H1 (cell line): ENCODE data around the gene NAV3. TPM values are rescaled to one million over a fixed set of nuclear protein-coding genes. Genes with fewer than 3 reads are reported as not detected.

Experiments
- CTCF ChIA-PET: fragments of 300-600 bp; sonication (Branson Sonifier 250); formaldehyde crosslinking; loops from one replicate; lab custom pipeline; 2021; ENCODE audit not compliant: partially characterized antibody; lab: Charles Lee
- POLR2A ChIA-PET: fragments of 300-600 bp; sonication (Branson Sonifier 250); formaldehyde crosslinking; loops from one replicate; lab custom pipeline; 2021; ENCODE audit warnings: inconsistent platforms; ENCODE audit not compliant: partially characterized antibody; lab: Charles Lee
- DNase-seq, 2 experiments: peaks; one replicate each; pipeline versions ENCODE4 v3.0.0 to v3.0.0-alpha.2; 2010 to 2022; ENCODE audit warnings: low spot score in 2 of 2, low read depth in 1 of 2, mixed read lengths in 1 of 2
- FAIRE-seq: peaks from 2 replicates; lab custom pipeline; 2011; peaks lifted over from hg19 to GRCh38; lab: Jason Lieb, UNC
- H2AFZ ChIP-seq: 2 replicates; pipeline ENCODE4 v1.8.1; 2012; ENCODE audit warnings: low read length, inconsistent platforms
- H2AK5ac ChIP-seq: 2 replicates; pipeline ENCODE4 v1.6.1; 2013; ENCODE audit warnings: low read depth, low read length
- H2BK120ac ChIP-seq: replicated peaks from 2 replicates; pipeline ENCODE3; 2013; ENCODE audit warnings: low read depth, low read length, inconsistent platforms
- H2BK12ac ChIP-seq: 2 replicates; pipeline ENCODE4 v1.6.1; 2013; ENCODE audit warnings: low read depth, low read length
- H2BK15ac ChIP-seq: 2 replicates; pipeline ENCODE4 v1.6.1; 2013; ENCODE audit warnings: low read length
- H2BK20ac ChIP-seq: 2 replicates; pipeline ENCODE4 v1.6.1; 2013; ENCODE audit warnings: low read length
- H2BK5ac ChIP-seq: 2 replicates; pipeline ENCODE4 v1.6.1; 2013; ENCODE audit warnings: low read depth, low read length
- H3K14ac ChIP-seq: 2 replicates; pipeline ENCODE4 v1.6.1; 2013; ENCODE audit warnings: inconsistent platforms; ENCODE audit not compliant: insufficient read length
- H3K18ac ChIP-seq: 2 replicates; pipeline ENCODE4 v1.6.1; 2013; ENCODE audit warnings: low read length; ENCODE audit errors: extremely low read depth
- H3K23ac ChIP-seq: 2 replicates; pipeline ENCODE4 v1.6.1; 2013; ENCODE audit warnings: inconsistent platforms; ENCODE audit not compliant: insufficient read length
- H3K23me2 ChIP-seq: 2 replicates; pipeline ENCODE4 v1.6.1; 2013; ENCODE audit warnings: low read depth, low read length
- H3K27ac ChIP-seq: 2 replicates; pipeline ENCODE4 v1.6.1; 2011; ENCODE audit warnings: low read depth, low read length, inconsistent platforms
- H3K27me3 ChIP-seq, 4 experiments: replicated peaks in 1 of 4; 1 replicate in 1 of 4; 2 replicates in 3 of 4; pipeline versions ENCODE4 v1.6.1 to v1.8.1; 2011 to 2013; ENCODE audit warnings: low read length in 3 of 4, mild to moderate bottlenecking in 3 of 4, inconsistent platforms in 2 of 4, mixed read lengths in 2 of 4, moderate library complexity in 1 of 4; ENCODE audit not compliant: control insufficient read depth in 3 of 4, insufficient read depth in 3 of 4; ENCODE audit errors: extremely low read depth in 1 of 4
- H3K36me3 ChIP-seq, 4 experiments: 2 replicates each; pipeline versions ENCODE4 v1.6.1 to v1.8.1; 2011 to 2013; ENCODE audit warnings: mild to moderate bottlenecking in 4 of 4, low read length in 3 of 4, moderate library complexity in 2 of 4, control low read depth in 1 of 4, inconsistent platforms in 1 of 4; ENCODE audit not compliant: insufficient read depth in 4 of 4, control insufficient read depth in 2 of 4
- H3K4ac ChIP-seq: replicated peaks from 2 replicates; pipeline ENCODE3; 2013; ENCODE audit warnings: low read length, low read depth, mixed read lengths, inconsistent platforms; ENCODE audit not compliant: insufficient read length
- H3K4me1 ChIP-seq, 4 experiments: replicated peaks in 1 of 4; 1 replicate in 1 of 4; 2 replicates in 3 of 4; pipeline versions ENCODE4 v1.6.1 to v1.8.1; 2011 to 2013; ENCODE audit warnings: low read length in 3 of 4, inconsistent platforms in 2 of 4, mixed read lengths in 1 of 4; ENCODE audit not compliant: insufficient read depth in 4 of 4, control insufficient read depth in 3 of 4
- H3K4me2 ChIP-seq, 2 experiments: 2 replicates each; pipeline versions ENCODE4 v1.6.1 to v1.8.1; 2011 to 2013; ENCODE audit warnings: low read depth in 2 of 2, low read length in 2 of 2, control low read depth in 1 of 2, inconsistent platforms in 1 of 2, mild to moderate bottlenecking in 1 of 2; ENCODE audit not compliant: insufficient read depth in 1 of 2
- H3K4me3 ChIP-seq, 4 experiments: fragments of 200-600, 300-600 bp in 1 of 4; sonication (generic), shearing (Covaris generic), sonication (Bioruptor Twin) in 1 of 4; 2 replicates each; pipeline versions ENCODE4 v1.5.1 to v1.8.1; 2011 to 2016; ENCODE audit warnings: low read length in 4 of 4, low read depth in 3 of 4, control low read depth in 2 of 4, inconsistent platforms in 2 of 4, mild to moderate bottlenecking in 2 of 4, mixed read lengths in 1 of 4, moderate library complexity in 1 of 4; ENCODE audit not compliant: insufficient read depth in 2 of 4; ENCODE audit errors: extremely low read depth in 1 of 4
- H3K56ac ChIP-seq: replicated peaks from 2 replicates; pipeline ENCODE3; 2013; ENCODE audit warnings: low read depth, mild to moderate bottlenecking, mixed read lengths, low read length, inconsistent platforms; ENCODE audit not compliant: insufficient read length
- H3K79me1 ChIP-seq: 2 replicates; pipeline ENCODE4 v1.6.1; 2013; ENCODE audit warnings: low read depth, low read length, control low read depth
- H3K79me2 ChIP-seq, 2 experiments: 2 replicates each; pipeline versions ENCODE4 v1.6.1 to v1.8.1; 2012 to 2013; ENCODE audit warnings: low read length in 2 of 2, mild to moderate bottlenecking in 2 of 2, inconsistent platforms in 1 of 2; ENCODE audit not compliant: insufficient read depth in 2 of 2, control insufficient read depth in 1 of 2
- H3K9ac ChIP-seq, 4 experiments: replicated peaks in 1 of 4; 1 replicate in 1 of 4; 2 replicates in 3 of 4; pipeline versions ENCODE4 v1.6.1 to v1.8.1; 2011 to 2013; ENCODE audit warnings: low read depth in 3 of 4, low read length in 3 of 4, control low read depth in 2 of 4, mild to moderate bottlenecking in 2 of 4, moderate library complexity in 2 of 4, inconsistent platforms in 1 of 4; ENCODE audit errors: extremely low read depth in 1 of 4
- H3K9me3 ChIP-seq, 2 experiments: 2 replicates each; pipeline versions ENCODE4 v1.6.1 to v1.8.1; 2012 to 2013; ENCODE audit warnings: mild to moderate bottlenecking in 2 of 2, moderate library complexity in 2 of 2, control low read depth in 1 of 2, inconsistent platforms in 1 of 2, low read depth in 1 of 2, low read length in 1 of 2, mixed read lengths in 1 of 2; ENCODE audit not compliant: insufficient read depth in 2 of 2
- H4K20me1 ChIP-seq, 2 experiments: replicated peaks in 1 of 2; 2 replicates each; pipeline versions ENCODE3 to v1.8.1; 2011 to 2013; ENCODE audit warnings: inconsistent platforms in 2 of 2, low read length in 2 of 2, mild to moderate bottlenecking in 1 of 2; ENCODE audit not compliant: insufficient read depth in 2 of 2, control insufficient read depth in 1 of 2
- H4K5ac ChIP-seq: 2 replicates; pipeline ENCODE4 v1.6.1; 2013; ENCODE audit warnings: low read length, low read depth, mixed read lengths, inconsistent platforms; ENCODE audit not compliant: insufficient read length
- H4K8ac ChIP-seq: 2 replicates; pipeline ENCODE4 v1.8.0; 2013; ENCODE audit warnings: mild to moderate bottlenecking, moderate library complexity, low read length, inconsistent platforms; ENCODE audit not compliant: insufficient read depth; ENCODE audit errors: extremely low read depth
- H4K91ac ChIP-seq: replicated peaks from 2 replicates; pipeline ENCODE3; 2013; ENCODE audit warnings: low read length, mixed read lengths, inconsistent platforms; ENCODE audit not compliant: insufficient read length
- MAX ChIP-seq: IDR thresholded peaks from 2 replicates; pipeline ENCODE4 v1.6.1; 2012; ENCODE audit warnings: inconsistent platforms
- PHF8 ChIP-seq: fragments of 200-600 bp; sonication (generic); conservative IDR thresholded peaks from 2 replicates; pipeline ENCODE4 v1.7.1; 2012; ENCODE audit warnings: low read depth, mild to moderate bottlenecking, inconsistent platforms, low read length, moderate library complexity
- RNF2 ChIP-seq: fragments of 200-900, 300-1000 bp; sonication (generic); IDR thresholded peaks from 2 replicates; pipeline ENCODE4 v1.7.1; 2016; ENCODE audit warnings: borderline replicate concordance, low read depth, mild to moderate bottlenecking, antibody characterized with exemption, low read length; ENCODE audit not compliant: poor library complexity, severe bottlenecking; ENCODE audit errors: missing control alignments
- SAP30 ChIP-seq: fragments of 300-600 bp; sonication (generic); IDR thresholded peaks from 2 replicates; pipeline ENCODE4 v1.7.1; 2012; ENCODE audit warnings: low read length, moderate library complexity, mild to moderate bottlenecking, inconsistent platforms; ENCODE audit not compliant: insufficient read depth, insufficient replicate concordance
- USF2 ChIP-seq: IDR thresholded peaks from 2 replicates; pipeline ENCODE4 v1.6.1; 2011; ENCODE audit warnings: low read length, improper control_type of control experiment
- WGBS, 2 experiments: shearing (Covaris generic) in 1 of 2; methylation state at CpG; one replicate each; pipeline versions ENCODE4 v1.1.6 to v1.1.7; 2013 to 2015; ENCODE audit warnings: low lambda C conversion rate in 2 of 2, mixed read lengths in 2 of 2, inconsistent platforms in 1 of 2, low coverage in 1 of 2, missing lambda C conversion rate in 1 of 2; ENCODE audit not compliant: insufficient replicate concordance in 2 of 2, insufficient coverage in 1 of 2, insufficient read length in 1 of 2; ENCODE audit errors: extremely low coverage in 1 of 2, missing lambda C conversion rate in 1 of 2; 5-methylcytosine and 5-hydroxymethylcytosine counted together
- polyA plus RNA-seq, 7 experiments: library from polyadenylated mRNA; depleted of rRNA in 3 of 7; stranded (reverse) in 5 of 7; unstranded in 2 of 7; fragments of >200 nt in 5 of 7; fragments of 200-250 nt in 2 of 7; gene quantifications; 1 replicate in 5 of 7; 2 replicates in 1 of 7; 4 replicates in 1 of 7; pipeline versions ENCODE4 v1.2.1 to v1.2.3, GENCODE V29; 2011 to 2013; ENCODE audit warnings: missing spikeins in 2 of 7, mixed read lengths in 2 of 7
- total RNA-seq: library from RNA; stranded (reverse); fragmentation: NEBNext Ultra II Directional; extraction: Animal tissue kit (Norgen Biotek cat#: 25700); gene quantifications from 2 replicates; pipeline ENCODE4 v1.2.1, GENCODE V29; 2021

The NAV3 gene
- total and polyA plus RNA-seq, 2 of the 8 experiments (the other 6 are each of a cell fraction or from before 2014, with no cell fraction given): 0.47 to 5.0 TPM

- no peaks in the 10 kb centered on the region for H3K79me2 ChIP-seq
- no peaks in the 10 kb centered on the region for H3K9me3 ChIP-seq
- H3K23me2 ChIP-seq: no peaks in the 10 kb centered on the region
- H2BK20ac ChIP-seq: no peak overlapping the region
- H2AK5ac ChIP-seq: no peak overlapping the region
- no peak overlapping the region for H3K9ac ChIP-seq
- no peak overlapping the region for H3K18ac ChIP-seq
- no peak overlapping the region for H3K27ac ChIP-seq
- no peak overlapping the region for H4K8ac ChIP-seq
- no peaks in the 10 kb centered on the region for H3K27me3 ChIP-seq
- H3K56ac ChIP-seq: no peak overlapping the region
- H2AFZ ChIP-seq: 0 out of 2 replicates have a peak overlapping the region, but pooled peaks have one; percentile 48
- no peak overlapping the region for H3K4me3 ChIP-seq
- ChIA-PET POLR2A (no interaction called here), CTCF (interaction anchor here (0.8 to 1.1 kb wide), 2 partner anchors 30 to 42 kb away, joined by 3 to 6 read pairs; no protein-coding TSS in a partner anchor)
- H4K5ac ChIP-seq: no peak overlapping the region
- H3K36me3 ChIP-seq: no peaks in the 10 kb centered on the region
- FAIRE-seq (no peak), DNase-seq (no peak)
- H2BK15ac ChIP-seq: no peak overlapping the region
- H3K79me1 ChIP-seq: no peaks in the 10 kb centered on the region
- no peak overlapping the region for H3K23ac ChIP-seq
- no peak overlapping the region for H4K91ac ChIP-seq
- no peak overlapping the region for H3K4ac ChIP-seq
- WGBS, 2 experiments: 68% methylated on average over 2 of the region's 2 CpGs; no CpG with 5 or more reads in 1 of the 2 experiments
- 0 out of 4 replicates have a peak overlapping the region, but pooled peaks of 1 of the 2 experiments have one; percentile 17 for H3K4me2 ChIP-seq
- peaks cover 0 to 2% (median 0%) of the 10 kb centered on the region in 4 experiments; a peak in 1 of 7 replicates for H3K4me1 ChIP-seq
- H4K20me1 ChIP-seq: no peaks in the 10 kb centered on the region
- no peak overlapping the region for H3K14ac ChIP-seq
- H2BK120ac ChIP-seq: no peak overlapping the region
- no peak overlapping the region for H2BK5ac ChIP-seq
- no peak overlapping the region for H2BK12ac ChIP-seq
- TF ChIP-seq USF2: no peak
- no peak for TF ChIP-seq MAX
- no peak for TF ChIP-seq PHF8
- no peak for TF ChIP-seq SAP30
- TF ChIP-seq RNF2: no peak
Measured at GRCh38 chr12:77894556-77894955, 63.9 kb downstream of the NAV3 start.
